ENCODE data around the gene NAT9.

The NAT9 gene

GRCh38 chr17:74728702-74729075 lies 47.5 kb downstream of the NAT9 start:
- DNase-seq (ENCODE audit: low spot score): no peak

GRCh38 chr17:74728033-74728701 lies 48.0 kb downstream of the NAT9 start:
- no peak for DNase-seq (ENCODE audit: low spot score)

GRCh38 chr17:74725111-74725510 lies 51.0 kb downstream of the NAT9 start:
- no peak for DNase-seq (ENCODE audit: low spot score)

- no peak for DNase-seq (ENCODE audit: low spot score)
Measured at GRCh38 chr17:74723891-74724290, 52.3 kb downstream of the NAT9 start.

GRCh38 chr17:74722782-74723181 lies 53.4 kb downstream of the NAT9 start:
- DNase-seq (ENCODE audit: low spot score): no peak

Data from CD4-positive, alpha-beta T cell treated with Interleukin-2 at 100 ng/mL for 4 hours (primary cell).